NCI-H748 treated with DMSO at 0.1 percent for 48 hours (cell line): ENCODE results near the gene XPR1.
"Not testable (repeated sequence)": the region's sequence is repeated elsewhere in the genome, so short reads cannot be mapped to it uniquely, and the experiment has no call there.

Source experiments
- DNase-seq: peaks from one replicate; lab custom pipeline; 2025; lab: John Stamatoyannopoulos, UW

Gene XPR1

GRCh38 chr1:180785291-180785690 lies 153.5 kb downstream of the XPR1 start:
- DNase-seq = no peak

- DNase-seq = no peak
Measured at GRCh38 chr1:180785887-180786286, 154.1 kb downstream of the XPR1 start.

- no peak for DNase-seq
Measured at GRCh38 chr1:180786624-180787023, 154.8 kb downstream of the XPR1 start.

GRCh38 chr1:180787628-180788307 lies 155.9 kb downstream of the XPR1 start:
- no peak for DNase-seq

- DNase-seq = no peak
Measured at GRCh38 chr1:180789460-180789859, 157.6 kb downstream of the XPR1 start.

- not testable (repeated sequence) for DNase-seq
Measured at GRCh38 chr1:180791152-180791551, 159.3 kb downstream of the XPR1 start.

GRCh38 chr1:180791806-180792205 lies 160.0 kb downstream of the XPR1 start:
- DNase-seq = no peak

GRCh38 chr1:180793451-180793850 lies 161.6 kb downstream of the XPR1 start:
- DNase-seq = no peak

- no peak for DNase-seq
Measured at GRCh38 chr1:180796897-180797640, 165.2 kb downstream of the XPR1 start.

GRCh38 chr1:180800945-180801344 lies 169.1 kb downstream of the XPR1 start:
- DNase-seq = peak; percentile 2

GRCh38 chr1:180802813-180803212 lies 171.0 kb downstream of the XPR1 start:
- DNase-seq = no peak

GRCh38 chr1:180805316-180805715 lies 173.5 kb downstream of the XPR1 start:
- no peak for DNase-seq

- DNase-seq = no peak
Measured at GRCh38 chr1:180811298-180811697, 179.5 kb downstream of the XPR1 start.

- DNase-seq = no peak
Measured at GRCh38 chr1:180811886-180812285, 180.1 kb downstream of the XPR1 start.

- no peak for DNase-seq
Measured at GRCh38 chr1:180814258-180814657, 182.4 kb downstream of the XPR1 start.

GRCh38 chr1:180815188-180815587 lies 183.4 kb downstream of the XPR1 start:
- DNase-seq = peak; percentile 87

- no peak for DNase-seq
Measured at GRCh38 chr1:180816132-180816531, 184.3 kb downstream of the XPR1 start.

- no peak for DNase-seq
Measured at GRCh38 chr1:180821970-180822369, 190.1 kb downstream of the XPR1 start.

GRCh38 chr1:180831507-180831906 lies 199.7 kb downstream of the XPR1 start:
- not testable (repeated sequence) for DNase-seq

GRCh38 chr1:180833180-180833579 lies 201.4 kb downstream of the XPR1 start:
- DNase-seq = not testable (repeated sequence)

GRCh38 chr1:180836449-180836848 lies 204.6 kb downstream of the XPR1 start:
- DNase-seq = no peak

GRCh38 chr1:180837020-180837419 lies 205.2 kb downstream of the XPR1 start:
- DNase-seq = no peak

GRCh38 chr1:180838535-180838934 lies 206.7 kb downstream of the XPR1 start:
- no peak for DNase-seq

- DNase-seq = no peak
Measured at GRCh38 chr1:180839547-180839946, 207.7 kb downstream of the XPR1 start.
